Measurements from ENCODE around the gene ERGIC1.

The ERGIC1 gene

GRCh38 chr5:172796306-172796705 is 37.7 kb upstream of the ERGIC1 start:
- no peak for TF ChIP-seq CTCF (IDR thresholded peaks at IDR 0.05; ENCODE audit: low read depth, low read length, missing control alignments)
- no peak for DNase-seq (ENCODE audit: low read depth)
- H3K4me3 ChIP-seq (ENCODE audit: low read depth, low read length), result no peak overlapping the region

GRCh38 chr5:172797771-172798191 is 36.3 kb upstream of the ERGIC1 start:
- DNase-seq (ENCODE audit: low read depth), result no peak
- H3K4me3 ChIP-seq (ENCODE audit: low read depth, low read length), result peak overlapping the region; percentile 6; the same call in 1 of the 2 replicates
- no peak for TF ChIP-seq CTCF (IDR thresholded peaks at IDR 0.05; ENCODE audit: low read depth, low read length, missing control alignments)

- no peak for DNase-seq (ENCODE audit: low read depth)
- H3K4me3 ChIP-seq (ENCODE audit: low read depth, low read length), result no peak overlapping the region
- no peak for TF ChIP-seq CTCF (IDR thresholded peaks at IDR 0.05; ENCODE audit: low read depth, low read length, missing control alignments)
Observed at GRCh38 chr5:172798422-172799215, 35.4 kb upstream of the ERGIC1 start.

- no peak for DNase-seq (ENCODE audit: low read depth)
- no peak for TF ChIP-seq CTCF (IDR thresholded peaks at IDR 0.05; ENCODE audit: low read depth, low read length, missing control alignments)
- H3K4me3 ChIP-seq (ENCODE audit: low read depth, low read length), result no peak overlapping the region
Observed at GRCh38 chr5:172799416-172799815, 34.6 kb upstream of the ERGIC1 start.

GRCh38 chr5:172800088-172800551 is 33.9 kb upstream of the ERGIC1 start:
- no peak for DNase-seq (ENCODE audit: low read depth)
- TF ChIP-seq CTCF (IDR thresholded peaks at IDR 0.05; ENCODE audit: low read depth, low read length, missing control alignments), result no peak
- H3K4me3 ChIP-seq (ENCODE audit: low read depth, low read length), result no peak overlapping the region

- no peak for DNase-seq (ENCODE audit: low read depth)
- no peak overlapping the region for H3K4me3 ChIP-seq (ENCODE audit: low read depth, low read length)
- TF ChIP-seq CTCF (IDR thresholded peaks at IDR 0.05; ENCODE audit: low read depth, low read length, missing control alignments), result no peak
Observed at GRCh38 chr5:172801179-172801671, 32.8 kb upstream of the ERGIC1 start.

GRCh38 chr5:172802112-172802511 is 31.9 kb upstream of the ERGIC1 start:
- H3K4me3 ChIP-seq (ENCODE audit: low read depth, low read length), result no peak overlapping the region
- TF ChIP-seq CTCF (IDR thresholded peaks at IDR 0.05; ENCODE audit: low read depth, low read length, missing control alignments), result no peak
- no peak for DNase-seq (ENCODE audit: low read depth)
